RPMI7951 (cell line): ENCODE measurements around the gene RIMS4. TPM values are rescaled to one million over a fixed set of nuclear protein-coding genes. Genes with fewer than 3 reads are reported as not detected.

Experiments
- DNase-seq: peaks from one replicate; pipeline ENCODE4 v3.0.0-alpha.2; 2012; ENCODE audit warnings: low read depth
- total RNA-seq: library from RNA; depleted of rRNA; stranded (reverse); fragments of >200 nt; shearing (Covaris generic); gene quantifications from 2 replicates; pipeline ENCODE4 v1.2.3, GENCODE V29; 2014

RIMS4 gene
- total RNA-seq, 1 experiment from 2014 or later: not detected

DNA sequence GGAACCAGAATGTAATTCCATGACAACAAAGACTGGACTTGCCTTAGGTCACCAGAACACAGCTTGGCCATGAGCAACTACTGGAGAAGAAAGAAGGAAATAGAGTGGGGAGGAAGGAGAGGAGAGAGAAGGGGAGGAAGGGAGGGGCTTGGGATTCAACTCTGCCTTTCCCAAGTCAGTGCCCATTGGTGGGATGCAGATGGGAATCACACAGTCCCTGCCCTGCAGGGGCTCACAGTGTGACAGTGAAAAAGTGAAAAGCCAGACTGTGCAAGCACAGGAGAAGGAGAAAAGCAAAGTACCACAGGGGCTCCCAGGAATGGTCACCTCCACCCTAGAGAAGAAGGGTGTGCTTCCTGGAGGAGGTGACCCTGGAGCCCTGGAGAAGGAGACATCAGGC, 14.0 kb downstream of the RIMS4 start:
- DNase-seq: no peak

DNA sequence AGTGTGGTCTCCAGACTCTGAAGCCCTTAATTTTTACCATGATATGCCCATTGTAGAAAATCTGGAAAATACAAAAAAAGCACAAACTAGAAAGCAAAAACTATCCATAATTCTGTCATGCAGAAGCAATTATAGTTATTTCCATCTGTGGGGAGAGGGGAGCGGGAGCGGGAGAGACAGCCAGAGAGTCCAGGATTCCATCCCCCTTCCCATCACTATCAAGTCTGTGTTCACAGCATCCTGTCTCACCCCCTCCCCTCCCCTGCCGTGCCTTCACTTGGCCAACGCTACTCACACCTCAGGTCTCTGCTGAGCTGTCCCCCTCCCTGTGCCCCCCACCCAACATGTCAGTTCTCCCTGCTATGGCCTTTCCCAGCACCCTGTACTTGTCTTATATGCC, 14.5 kb downstream of the RIMS4 start:
- no peak for DNase-seq

DNA sequence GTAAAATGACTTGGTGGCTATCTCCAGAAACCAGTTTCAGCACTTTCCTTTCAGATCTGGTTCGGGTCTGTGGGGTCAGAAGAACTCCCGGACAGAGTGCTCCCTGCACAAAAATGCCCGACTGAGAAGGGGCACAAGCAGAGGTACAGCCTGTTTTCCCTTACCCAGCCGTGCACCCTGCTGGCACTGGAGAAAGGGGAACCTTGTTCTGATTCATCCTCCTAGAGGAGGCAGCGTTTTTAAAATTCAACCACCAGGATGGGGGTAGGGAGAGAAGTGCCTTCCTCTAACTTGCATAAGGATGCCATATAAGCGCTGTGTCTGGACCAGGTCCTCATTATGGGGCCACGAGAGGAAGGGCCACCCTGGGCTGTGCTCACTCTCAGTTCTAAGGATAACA, 17.6 kb downstream of the RIMS4 start:
- DNase-seq: no peak

GRCh38 chr20:44790638-44791393, 19.5 kb downstream of the RIMS4 start:
- no peak for DNase-seq

GRCh38 chr20:44788706-44789456, 21.5 kb downstream of the RIMS4 start:
- DNase-seq: no peak

- DNase-seq: no peak
Measured at GRCh38 chr20:44787299-44787698, 23.0 kb downstream of the RIMS4 start.

DNA sequence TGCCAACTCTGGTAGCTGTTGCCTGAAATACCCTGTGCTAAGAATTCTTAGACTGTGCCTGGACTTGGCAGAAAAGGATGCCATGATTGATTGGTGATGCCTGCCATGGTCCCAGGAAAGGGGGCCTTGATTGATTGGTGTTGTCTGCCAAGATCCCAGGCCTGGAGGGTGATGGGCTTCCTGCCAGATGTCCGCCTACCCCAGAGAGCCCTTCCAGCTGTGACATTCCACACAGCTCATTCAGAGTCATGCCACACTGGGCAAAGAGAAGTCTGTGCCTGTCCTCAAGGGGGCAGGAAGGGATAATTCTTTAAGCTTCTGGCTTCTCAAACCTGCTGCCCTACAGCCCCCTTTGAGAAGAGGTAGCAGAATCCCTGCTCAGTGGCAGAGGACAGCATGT, 24.6 kb downstream of the RIMS4 start:
- DNase-seq: peak; percentile 35

- no peak for DNase-seq
Measured at GRCh38 chr20:44784688-44785087, 25.7 kb downstream of the RIMS4 start.

- DNase-seq: no peak
Measured at GRCh38 chr20:44781791-44782190, 28.6 kb downstream of the RIMS4 start.

DNA sequence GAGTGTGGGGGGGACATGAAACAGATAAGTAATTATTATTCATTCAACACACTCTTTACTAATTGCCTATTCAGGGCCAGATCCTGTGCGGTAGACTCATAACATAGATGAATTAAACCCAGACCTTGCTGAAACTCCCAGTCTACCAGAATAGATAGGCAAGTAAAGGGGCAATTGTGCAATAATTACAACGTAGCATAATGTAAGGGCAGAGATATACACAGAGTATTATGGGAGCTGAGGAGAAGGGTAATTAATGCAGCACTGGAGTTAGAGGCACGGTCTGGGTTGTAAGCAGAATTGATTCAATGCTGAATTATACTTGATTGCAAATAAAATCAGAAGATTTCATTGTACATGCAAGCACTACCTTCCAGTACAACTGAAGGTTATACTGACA, 29.2 kb downstream of the RIMS4 start:
- no peak for DNase-seq

DNA sequence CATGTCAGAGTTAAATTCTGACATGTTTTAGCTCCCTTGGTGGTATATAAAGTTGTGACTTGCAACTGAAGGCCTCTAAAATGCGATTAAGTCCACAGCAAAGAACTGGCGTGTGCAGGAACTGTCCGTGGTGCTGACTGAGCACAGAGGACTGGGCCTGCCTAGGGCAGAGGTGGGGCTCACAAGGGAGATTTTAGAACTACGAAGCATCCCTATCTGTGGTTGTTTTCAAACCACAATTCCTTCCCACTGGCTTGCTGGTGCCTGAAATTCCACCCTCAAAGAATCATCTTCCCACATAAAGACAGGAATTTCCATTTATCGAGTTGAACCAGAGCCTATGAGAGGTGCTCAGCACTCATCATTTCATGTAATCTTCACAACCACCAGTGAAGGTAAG, 30.1 kb downstream of the RIMS4 start:
- peak; percentile 63 for DNase-seq

GRCh38 chr20:44776980-44777379, 33.4 kb downstream of the RIMS4 start:
- DNase-seq: peak; percentile 43

DNA sequence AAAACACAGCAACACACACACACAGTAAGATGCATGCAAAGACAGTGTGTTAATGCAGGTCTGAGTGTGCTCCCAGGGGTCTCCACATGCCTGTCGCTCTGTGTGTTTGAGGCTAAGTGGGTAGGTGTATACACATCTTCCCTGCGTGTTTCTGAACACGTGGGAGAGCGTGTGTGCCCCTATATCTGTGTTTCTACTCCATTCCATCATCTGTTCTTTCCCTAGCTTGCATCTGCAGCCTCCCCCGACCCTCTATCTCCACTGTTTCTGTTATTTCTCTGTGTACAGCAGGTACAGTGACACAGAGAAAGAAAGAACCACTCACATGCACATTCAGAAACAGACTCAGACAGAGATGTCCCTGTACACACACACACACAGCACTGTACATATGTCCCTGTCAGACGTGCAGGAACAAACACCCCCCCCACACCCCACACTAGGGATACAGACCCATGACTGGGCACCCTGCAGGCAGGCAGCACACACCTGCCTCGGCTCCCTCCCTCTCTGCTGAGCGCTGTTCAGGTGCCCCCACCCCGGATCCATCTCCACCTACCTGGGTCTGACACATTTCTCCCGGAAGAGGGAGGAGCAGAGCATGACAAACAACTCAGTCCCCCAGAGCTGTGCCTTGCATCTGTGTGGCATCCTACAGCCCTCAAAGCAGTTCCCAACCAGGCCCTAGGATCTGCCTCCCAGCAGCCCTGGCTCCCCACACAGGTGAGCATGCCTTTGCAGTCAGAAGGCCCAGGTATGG, 37.1 kb downstream of the RIMS4 start:
- no peak for DNase-seq

- DNase-seq: no peak
Measured at GRCh38 chr20:44772636-44773035, 37.7 kb downstream of the RIMS4 start.

GRCh38 chr20:44771172-44771535, 39.2 kb downstream of the RIMS4 start:
- no peak for DNase-seq

DNA sequence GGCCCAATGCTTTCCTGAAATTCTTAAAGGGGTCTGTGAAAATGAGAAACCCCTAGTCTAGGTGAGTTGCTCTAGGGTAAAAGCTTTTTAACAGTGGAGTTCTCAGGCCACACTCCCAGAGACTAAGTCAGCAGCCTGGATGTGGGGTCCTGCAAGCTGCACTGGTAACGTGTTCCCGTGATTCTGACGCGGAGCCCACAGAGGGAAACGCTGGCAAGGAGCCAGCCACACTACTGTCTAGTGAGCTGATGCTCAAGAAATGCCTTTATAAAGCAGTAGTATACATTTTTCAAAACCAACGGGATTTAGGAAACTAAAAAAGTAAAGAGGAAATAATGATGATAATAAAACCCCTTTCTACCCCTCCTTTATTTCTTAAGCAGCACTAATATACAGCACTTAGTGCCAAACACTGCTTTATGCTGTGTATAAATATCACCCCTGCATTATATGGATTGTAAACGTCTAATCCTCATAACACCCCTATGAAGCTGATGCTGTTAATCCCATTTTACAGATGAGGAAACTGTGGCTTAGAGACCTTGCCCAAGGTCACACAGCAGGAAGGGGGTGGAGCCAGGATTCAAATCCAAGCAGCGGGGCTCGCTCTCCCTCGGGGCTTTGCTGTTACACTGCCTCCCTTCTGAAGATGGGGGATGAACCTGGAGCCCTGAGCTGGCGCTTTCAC, 39.7 kb downstream of the RIMS4 start:
- no peak for DNase-seq

DNA sequence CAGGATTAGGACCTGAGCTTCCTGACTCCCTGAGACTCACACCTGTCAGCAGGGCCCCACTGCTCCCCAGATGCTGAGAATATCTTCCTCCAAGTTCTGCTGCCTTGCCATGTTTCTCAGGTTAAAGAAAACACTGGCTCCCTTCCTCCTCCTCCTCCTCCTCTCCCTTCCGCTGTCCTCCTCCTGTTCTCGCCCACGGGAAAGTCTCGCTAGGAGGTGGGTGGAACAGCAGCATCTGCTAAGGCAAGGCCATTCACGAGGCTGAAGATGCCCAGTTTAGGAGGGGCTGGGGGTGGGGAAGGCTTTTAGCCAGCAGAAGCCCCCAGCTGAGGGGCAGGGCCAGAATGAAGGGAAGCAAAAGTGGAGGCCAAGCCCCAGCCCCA, 40.9 kb downstream of the RIMS4 start:
- DNase-seq: no peak

- no peak for DNase-seq
Measured at GRCh38 chr20:44768854-44769480, 41.4 kb downstream of the RIMS4 start.

DNA sequence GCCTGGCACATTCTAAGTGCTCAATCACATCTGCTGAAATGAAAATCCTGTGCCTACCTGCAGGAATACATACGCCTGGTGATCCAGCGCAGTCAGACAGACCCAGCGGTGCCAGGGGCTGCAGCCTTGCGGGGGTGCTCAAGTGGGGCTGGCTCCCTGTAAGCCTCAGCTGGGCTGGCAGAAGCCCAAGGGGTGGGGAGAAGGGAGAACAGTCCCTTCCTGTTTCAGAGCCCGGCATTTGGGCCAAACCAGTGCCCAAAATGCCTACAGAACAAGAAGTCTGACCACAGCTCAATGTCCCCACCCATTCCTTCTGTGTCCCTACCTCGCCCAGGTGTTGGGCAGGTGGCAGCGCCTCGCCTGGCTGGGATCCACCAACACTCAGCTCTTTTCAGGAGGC, 42.1 kb downstream of the RIMS4 start:
- DNase-seq: no peak

- DNase-seq: no peak
Measured at GRCh38 chr20:44765701-44766347, 44.5 kb downstream of the RIMS4 start.

DNA sequence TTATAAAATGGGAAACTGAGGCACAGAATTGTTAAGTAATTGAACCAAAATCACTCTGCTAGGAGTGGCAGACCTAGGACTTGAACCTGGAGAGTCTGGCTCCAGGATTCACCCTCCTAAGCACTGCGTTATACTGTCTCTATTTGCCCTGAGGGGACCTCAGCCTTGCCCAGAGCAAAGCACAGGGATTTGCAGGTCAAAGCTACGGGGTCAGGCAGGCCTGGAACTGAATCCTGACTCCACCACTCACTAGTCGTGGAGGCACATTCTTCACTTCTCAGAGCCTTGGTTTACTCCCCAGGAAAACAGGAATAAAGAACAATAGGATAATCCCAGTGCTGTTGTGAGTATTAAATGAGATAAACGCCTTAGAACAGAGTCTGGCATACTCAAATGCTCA, 45.3 kb downstream of the RIMS4 start:
- DNase-seq: no peak
